Stimulated activated CD8-positive, alpha-beta memory T cell treated with anti-CD3 and anti-CD28 coated beads, Interleukin-4, amount 100 ng/mL, for 1 hour (primary cell): ENCODE data around the gene TSPAN14.
"Not testable (repeated sequence)": the region's sequence is repeated elsewhere in the genome, so short reads cannot be mapped to it uniquely, and the experiment has no call there.

ENCODE experiments used
- DNase-seq, 2 donors: peaks; one replicate each; pipeline ENCODE4 v3.0.0-alpha.2; 2020; ENCODE audit warnings: low read depth in 2 of 2, low spot score in 1 of 2

Gene TSPAN14

DNA sequence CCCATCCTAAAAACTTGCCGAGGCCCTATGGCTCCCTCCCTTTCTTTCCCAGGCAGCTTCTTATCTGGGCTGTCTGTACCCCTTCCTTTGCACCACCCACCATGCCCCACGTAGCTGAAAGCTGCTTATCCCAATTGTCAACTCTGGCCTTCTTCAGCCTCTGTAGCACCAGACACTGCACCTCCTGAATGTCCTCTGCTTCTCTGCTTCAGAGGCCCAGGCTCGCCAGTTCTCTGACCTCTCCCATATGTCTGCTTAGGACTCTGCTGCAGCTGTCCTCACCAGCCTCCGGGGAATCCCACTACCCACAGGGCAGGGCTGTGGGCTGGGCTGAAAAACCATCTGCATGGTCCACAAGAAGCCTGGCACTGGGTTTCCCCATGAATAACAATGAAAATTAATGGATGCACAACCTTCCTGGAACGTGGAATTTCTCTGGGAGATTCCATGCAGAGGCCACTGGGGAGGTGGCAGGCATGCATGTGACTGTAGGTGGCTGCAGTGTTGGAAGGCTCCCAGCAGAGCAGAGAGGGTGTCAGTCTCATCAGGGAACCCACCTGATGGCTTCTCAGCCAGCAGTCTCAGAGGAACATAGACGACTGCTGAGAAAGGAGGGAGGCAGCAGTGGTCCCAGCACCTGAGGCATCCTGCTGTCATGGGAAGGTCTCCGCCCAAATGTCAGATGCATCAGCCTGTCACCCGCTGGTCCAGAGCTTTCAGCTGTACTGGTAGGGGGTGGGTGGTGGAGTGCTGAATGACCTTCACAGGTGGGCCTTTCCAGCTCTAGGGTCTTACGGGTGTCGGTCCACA lies 66.8 kb downstream of the TSPAN14 start:
- no peak for DNase-seq

DNA sequence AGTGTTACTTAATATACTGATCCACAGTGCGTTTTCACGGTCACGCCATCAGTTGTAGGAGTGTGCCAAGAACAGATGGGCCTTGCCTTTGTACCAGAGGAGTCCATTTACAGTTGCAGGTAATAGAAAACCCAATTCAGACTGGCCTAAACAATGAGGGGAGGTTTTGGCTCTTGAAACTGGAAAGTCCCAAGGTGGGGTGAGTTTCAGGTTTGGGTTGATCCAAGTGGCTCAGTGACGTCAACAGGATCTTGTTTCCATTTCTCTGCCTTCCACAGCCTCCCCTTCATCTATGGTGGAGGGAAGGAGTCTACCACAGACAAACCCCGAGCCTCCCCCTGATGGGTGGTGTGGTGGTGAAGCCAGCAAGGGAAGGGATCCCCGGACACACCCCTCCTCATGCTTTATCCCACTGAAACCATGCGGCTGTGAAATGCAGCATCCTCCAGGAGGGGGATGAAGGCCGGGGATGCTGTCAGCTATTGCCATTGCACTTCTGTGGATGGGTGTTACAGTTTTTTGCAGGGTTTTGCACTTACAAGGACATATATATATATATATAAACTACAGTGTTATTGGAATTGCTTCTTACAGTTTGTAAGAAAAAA lies 68.8 kb downstream of the TSPAN14 start:
- no peak for DNase-seq

DNA sequence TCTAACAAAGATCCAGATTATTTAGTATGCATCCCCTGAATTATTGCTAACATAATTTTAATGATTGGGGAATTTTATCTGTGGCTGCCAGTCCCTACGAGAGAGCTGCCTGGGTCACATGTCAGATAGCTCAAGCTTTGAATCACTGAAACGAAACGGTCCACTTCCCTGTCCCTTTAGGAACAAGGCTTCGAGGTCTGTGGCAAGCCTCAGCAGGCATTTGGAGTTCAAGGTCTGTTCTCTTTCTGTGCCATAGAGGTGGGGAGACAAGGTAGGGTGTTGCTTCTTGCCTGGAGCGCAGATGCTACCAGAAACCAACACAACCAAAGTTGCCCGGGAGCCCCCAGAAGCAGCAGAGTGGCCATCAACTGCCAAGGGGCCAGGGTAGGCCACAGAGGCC lies 69.7 kb downstream of the TSPAN14 start:
- DNase-seq: no peak

DNA sequence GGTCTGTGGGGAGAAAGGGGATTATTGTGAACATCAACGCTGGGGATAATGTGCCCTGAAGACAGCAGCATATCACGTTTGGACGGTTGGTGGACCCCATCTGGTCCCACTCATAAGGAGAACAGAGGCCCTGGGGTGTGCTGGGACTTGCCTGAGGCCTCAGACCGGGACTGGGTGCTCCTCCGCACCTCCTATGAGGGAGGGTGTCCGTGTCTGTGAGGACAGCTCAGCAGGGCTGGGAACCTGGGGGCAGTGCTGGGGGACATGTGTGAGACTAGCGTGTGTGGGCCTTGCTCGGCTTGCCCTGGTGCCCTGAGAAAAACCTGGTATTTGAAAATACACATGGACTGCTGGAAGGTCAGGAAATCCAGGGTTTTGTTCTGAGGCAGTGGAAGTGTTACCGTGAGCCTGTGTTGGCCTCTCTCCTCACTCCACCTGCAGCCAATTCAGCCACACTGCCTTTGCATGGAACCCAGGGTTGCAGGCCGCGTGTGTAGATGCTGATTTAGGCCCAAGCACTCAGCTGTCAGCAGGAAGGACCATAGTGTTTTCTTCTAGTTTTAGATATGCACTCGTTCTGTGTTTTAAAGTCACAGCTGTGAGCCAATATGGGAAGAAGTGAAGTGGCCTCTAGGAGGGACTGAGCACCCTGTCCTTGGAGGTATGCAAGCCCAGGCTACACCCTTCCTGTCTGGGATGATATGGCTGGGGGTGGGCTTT lies 70.2 kb downstream of the TSPAN14 start:
- no peak for DNase-seq

DNA sequence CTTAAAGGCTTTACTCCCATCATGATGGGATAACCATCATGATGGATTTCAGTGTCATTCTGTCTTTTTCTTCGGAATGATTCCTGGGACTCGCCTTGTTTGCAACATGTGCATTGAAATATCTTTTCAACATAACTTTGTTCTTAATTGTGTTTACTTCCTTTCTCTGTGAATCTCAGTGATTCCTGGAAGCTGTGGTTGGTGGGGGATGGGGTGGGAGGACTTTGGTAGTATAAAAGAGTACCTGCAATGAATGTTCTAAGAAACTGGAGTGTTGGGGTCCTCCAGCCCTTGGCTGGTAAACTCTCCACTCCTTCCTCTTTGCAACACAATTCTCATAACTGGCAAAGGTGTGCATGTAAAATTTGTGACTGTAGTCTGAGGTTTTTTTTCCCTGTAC lies 72.1 kb downstream of the TSPAN14 start:
- no peak for DNase-seq

DNA sequence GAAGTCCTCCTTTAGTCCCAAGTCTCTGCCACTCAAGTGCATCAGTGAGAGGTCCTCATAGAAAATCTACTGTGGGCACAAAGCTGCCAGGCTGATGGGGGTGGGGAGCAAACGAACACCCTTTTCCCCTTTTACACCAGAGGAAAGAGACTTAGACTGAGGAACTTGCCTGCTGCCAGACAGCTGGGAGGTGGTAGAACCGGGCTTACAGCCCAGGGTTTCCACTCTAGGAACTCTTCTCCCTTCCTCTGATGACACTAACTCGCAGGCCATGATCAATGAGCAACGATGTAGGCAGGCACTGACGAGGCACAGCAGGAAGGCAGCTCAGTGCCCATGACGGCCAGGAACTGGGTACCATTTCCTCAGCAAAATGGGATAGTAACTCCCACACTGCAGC lies 72.6 kb downstream of the TSPAN14 start:
- no peak for DNase-seq

DNA sequence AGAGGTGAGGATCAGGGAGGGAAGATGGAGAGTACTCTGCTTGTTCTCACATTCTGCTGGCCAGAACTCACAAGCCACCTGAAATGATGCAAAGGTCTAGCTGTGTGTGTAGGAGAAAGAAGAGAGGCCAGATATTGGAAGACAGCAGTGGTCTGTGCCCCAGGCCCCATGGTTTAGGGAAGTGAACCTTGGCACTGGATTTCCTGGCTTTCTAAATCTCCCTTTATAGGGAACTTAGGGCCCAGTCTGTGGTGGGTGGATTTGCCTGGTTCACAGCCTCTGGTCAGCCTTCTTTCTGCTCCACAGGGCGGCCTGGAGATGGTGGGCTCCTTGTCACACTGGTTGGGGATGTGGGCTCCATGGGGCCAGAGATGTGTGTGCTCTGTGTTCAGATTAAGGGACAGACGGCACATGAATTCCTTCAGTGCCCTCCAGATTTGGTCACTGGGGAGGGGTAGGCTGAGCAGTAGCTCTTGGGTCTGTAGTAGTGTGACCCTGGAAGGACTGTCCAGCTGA lies 74.1 kb downstream of the TSPAN14 start:
- DNase-seq: no peak

DNA sequence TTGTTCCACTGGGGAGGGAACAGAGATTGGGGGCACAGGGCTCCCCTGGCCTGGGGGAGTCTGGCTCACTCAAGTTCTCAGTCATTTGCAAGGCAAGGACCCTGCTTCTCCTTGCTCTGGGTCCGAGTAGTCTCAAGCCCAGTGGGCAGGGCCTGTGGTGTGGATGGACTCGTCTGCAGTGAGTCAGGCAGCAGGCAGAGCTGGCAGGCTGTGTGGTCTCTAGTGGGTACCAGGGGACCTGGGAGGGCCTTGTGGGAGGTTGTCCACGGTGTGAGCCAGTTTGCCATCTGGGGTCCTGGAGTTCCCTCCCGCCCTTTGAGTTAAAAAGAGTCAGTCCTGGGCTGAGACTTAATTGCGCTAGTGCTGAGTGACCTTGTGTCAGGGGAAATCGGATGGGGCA lies 74.8 kb downstream of the TSPAN14 start:
- DNase-seq: no peak

DNA sequence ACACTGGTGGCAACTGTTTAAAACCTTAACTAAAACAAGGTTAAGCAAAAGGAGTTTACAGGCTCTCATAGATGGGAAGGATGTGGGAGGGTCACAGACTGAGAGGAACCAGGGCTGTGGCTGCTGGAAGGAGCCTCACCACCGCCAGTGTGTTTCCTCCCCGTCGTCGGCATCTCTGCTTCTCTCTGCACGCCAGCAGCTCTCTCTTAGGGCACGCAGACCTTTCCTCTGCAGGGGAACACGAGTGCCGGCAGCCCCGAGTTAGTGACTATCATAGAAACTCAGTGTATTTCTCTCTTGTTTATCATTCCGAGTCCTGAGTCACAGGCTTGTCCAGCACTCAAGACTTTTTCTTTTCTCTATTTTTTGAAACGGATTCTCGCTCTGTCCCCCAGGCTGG lies 75.5 kb downstream of the TSPAN14 start:
- peak in 1 of 2 donors; percentile 15 for DNase-seq

DNA sequence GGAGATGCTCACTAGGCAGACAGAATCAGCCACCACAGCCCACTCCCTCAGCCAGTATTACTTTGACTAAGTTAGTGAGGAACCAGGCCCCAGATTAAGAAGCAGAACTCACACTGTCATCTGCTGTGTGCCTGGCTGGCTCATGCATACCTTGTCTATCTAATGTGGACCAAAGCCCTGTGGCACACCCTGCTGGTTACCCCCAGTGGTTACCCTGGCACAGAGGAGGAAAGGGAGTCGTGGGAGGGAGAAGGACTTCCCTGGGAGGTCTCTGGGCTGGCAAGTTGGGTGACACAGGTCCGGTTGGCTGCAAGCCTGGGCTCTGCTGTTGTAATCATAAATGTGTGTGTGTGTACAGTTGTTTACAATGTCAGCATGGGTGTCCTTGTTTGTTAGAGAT lies 76.1 kb downstream of the TSPAN14 start:
- DNase-seq: no peak

DNA sequence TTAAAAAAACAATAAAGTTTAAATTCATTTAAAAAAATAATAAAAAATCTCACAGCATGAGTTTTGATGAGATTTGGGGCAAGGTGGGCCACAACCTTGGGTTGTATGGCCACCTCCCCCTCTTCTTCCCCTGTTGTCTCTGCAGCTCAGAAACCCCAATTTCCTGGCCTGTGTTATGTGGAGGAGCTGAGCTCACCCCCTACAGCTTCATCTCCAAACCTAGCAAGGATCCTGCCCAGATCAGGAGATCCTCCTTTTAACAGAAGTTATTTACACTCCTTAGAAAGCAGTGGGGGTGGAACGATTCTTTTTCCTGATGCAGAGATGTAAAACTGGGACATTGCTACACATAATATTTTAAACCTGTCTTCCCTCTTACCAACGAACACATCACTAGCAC lies 76.7 kb downstream of the TSPAN14 start:
- no peak for DNase-seq

DNA sequence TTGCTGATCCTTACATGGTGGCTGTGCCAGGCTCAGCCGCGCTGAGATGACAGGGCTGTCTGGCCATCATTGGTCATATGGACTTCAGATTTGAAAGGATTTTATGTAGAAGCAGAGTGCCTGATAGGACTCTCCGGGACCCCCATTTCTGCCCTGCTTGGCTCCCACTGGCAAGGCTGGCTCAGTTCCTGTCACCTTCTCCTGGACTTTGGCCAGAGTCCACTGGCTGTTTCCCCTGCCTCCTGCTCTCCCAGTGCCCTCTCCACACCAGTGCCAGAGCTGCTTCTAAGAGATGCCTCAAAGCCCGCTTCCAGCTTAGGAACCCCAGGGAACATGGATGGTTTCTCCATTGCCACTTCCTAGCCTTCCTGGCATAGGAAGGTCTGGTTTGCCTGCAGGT lies 78.5 kb downstream of the TSPAN14 start:
- DNase-seq: no peak

DNA sequence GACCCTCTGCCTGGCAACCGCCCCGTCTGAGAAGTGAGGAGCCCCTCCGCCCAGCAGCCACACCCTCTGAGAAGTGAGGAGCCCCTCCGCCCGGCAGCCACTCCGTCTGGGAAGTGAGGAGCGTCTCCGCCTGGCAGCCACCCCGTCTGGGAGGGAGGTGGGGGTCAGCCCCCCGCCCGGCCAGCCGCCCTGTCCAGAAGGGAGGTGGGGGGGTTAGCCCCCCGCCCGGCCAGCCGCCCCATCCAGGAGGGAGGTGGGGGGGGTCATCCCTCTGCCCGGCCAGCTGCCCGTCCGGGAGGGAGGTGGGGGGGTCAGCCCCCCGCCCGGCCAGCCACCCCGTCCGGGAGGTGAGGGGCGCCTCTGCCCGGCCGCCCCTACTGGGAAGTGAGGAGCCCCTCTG lies 79.9 kb downstream of the TSPAN14 start:
- not testable (repeated sequence) for DNase-seq

DNA sequence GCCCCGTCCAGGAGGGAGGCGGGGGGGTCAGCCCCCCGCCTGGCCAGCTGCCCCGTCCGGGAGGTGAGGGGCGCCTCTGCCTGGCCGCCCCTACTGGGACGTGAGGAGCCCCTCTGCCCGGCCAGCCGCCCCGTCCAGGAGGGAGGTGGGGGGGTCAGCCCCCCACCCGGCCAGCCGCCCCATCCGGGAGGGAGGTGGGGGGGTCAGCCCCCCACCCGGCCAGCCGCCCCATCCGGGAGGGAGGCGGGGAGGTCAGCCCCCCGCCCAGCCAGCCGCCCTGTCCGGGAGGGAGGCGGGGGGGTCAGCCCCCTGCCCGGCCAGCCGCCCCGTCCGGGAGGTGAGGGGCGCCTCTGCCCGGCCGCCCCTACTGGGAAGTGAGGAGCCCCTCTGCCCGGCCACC lies 80.5 kb downstream of the TSPAN14 start:
- not testable (repeated sequence) for DNase-seq

DNA sequence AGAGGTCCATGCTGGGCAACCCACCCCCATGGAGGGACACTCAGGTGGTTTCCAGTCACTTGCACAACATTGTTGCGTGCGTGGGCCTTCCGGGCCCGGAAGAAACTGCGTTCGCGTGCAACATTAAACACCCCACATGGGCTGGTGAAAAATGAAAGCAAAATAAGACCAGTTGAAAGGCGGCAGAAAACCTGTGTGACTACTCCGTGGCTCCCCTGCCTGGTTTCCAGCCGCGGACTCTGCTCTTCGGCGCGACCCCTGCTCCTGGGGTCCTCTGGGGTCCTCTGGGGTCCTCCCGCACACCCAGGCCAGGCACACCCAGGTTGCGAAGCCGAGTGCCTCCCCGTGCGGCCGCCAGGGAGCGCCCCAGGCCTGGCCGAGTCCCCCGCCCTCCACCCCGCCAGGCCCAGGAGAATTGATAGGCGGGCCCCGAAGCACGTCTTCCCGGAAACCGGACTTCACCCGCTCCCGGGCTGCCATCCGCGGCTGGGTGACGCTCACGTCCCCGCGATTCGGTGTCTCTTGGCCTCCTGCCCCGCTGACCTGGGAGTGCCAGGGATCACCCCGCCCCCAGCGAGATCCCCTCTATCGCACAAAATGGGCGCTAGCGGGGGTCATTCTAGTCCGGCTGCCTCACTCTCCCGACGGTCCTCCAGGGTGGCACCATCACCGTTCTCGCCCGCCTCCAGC lies 81.7 kb downstream of the TSPAN14 start:
- DNase-seq: peak; percentile 23 to 51

DNA sequence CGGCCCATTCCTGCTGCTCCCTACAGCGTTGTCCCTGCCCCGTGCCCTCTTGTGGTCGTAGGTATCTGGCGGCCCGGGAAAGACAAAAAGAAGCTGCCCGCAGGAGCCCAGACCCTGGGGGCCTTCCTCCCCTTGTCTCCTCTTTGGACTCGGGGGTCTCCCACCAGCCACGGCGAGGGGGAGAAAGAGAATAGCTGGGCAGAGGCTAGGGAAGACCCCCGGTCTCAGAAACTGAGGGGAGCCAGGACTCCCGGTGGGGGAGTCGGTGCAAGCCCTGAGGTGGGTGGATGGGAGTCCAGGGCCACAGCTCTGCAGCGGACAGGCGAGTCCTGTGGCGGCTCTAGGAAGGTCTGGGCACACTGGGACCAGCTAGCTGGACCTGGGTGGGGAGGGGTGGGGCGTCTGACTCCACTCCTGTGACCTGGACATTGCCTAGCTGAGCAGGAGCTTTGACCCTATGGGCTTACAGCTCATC lies 82.3 kb downstream of the TSPAN14 start:
- no peak for DNase-seq

DNA sequence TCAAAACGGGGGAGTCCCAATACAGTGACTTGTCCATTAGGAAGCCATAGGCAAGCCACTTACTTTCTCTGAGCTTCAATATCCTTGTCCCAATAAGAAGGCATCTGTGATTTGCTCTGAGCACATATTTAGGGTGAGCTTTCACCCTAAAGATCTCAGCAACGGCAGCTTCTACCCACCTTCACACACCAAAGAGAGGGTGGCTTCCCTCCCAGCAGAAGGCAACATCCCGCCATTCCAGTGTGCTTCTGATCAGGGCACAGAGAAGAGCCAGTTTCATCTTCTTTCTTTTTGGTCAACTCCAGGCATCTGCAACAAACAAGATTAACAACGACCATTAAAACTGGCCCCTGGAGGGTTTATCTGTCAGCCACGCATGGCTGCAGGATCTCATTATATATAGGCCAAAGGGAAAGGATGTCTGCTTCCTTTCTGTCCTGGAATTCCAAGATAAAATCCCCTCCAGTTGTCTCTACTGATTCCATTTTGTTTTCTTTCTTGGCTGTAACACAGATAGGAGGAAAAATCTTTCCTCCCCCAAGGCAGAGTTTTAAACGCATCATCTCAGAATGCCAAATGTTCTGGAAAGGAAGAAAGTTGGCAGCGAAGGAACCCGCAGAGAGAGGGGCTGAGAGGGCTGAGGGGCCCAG lies 83.1 kb downstream of the TSPAN14 start:
- no peak for DNase-seq

DNA sequence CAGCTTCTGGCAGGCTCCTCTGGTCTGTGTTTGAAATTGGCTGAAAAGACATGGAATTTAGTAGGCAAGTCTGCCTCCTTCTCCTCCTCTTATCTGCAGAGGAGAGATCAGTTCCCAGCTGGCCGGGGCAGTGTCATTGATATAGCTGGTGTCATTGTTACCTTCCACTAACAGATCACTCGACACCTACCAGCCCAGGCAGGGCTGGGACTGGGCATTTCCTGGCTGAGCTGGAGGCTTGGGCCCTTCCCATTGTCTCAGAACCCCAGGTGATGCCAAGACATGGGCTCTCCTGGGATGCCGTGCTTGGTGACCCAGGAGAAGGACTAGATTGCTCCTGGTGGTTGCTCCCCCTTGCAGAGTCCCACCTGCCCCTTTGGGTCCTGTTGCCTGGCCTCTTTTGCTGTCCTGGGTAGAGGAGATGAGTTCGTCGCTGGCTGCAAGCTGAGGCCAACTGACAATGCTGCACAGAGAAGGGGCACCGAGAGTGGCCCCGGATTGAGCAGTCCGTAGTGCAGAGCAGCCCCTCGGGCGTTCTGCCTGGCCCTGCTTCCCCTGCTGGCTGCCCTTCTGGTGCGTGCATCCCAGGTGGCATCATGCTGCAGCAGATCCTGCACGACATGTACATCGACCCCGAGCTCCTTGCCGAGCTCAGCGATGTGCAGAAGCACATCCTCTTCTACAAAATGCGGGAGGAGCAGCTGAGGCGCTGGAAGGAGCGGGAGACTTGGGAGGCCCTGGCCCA lies 83.8 kb downstream of the TSPAN14 start, which contains the start of gene SH2D4B:
Gene SH2D4B, plus strand, starts transcription at position 167 of the 745 bp plus-strand sequence. Its CDS starts 430 bp downstream, at position 597.
- DNase-seq: no peak

DNA sequence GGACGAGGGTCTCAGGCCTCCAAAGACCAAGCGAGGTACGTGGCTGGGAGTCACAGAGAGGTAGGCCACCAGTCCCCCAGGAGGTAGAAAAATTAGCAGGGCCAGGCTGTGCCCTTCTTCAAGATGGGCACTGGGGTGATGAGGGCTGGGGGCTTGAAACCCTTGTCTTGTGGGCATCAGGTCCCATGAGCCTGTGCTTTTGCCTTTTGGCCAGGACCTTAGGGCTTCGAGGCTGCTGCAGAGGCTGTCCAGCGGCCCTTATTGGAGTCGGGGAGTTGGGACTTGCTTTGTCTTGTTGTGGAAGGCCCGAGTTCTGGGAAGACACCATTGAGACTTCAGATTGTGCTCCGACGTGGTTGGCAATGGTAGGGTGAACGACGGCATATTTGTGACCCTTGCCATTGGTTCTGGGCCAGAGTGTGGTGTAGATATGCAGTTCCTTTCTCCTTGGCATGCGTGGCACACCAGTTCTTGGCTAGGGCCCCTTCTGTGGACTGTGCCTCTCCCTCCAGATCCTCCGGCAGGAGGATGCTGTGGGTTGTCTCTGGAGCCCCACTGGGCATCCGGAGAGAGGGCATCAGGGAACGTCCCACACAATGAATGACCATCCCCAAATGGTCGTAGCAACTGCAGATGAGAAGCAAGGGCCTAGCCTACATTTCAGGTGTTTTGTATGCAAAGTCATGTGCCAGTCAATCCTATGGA lies 84.5 kb downstream of the TSPAN14 start:
- no peak for DNase-seq
